ENCODE results near the gene SIK3. TPM values are rescaled to one million over a fixed set of nuclear protein-coding genes. Genes with fewer than 3 reads are reported as not detected.

SIK3 gene
- polyA plus RNA-seq, 1 of the 3 experiments (the other 2 are of a cell fraction), result 5.1 TPM

- no peak for TF ChIP-seq REST (IDR thresholded peaks at IDR 0.05; ENCODE audit: low read depth, low read length)
- TF ChIP-seq MXI1 (IDR thresholded peaks at IDR 0.05; ENCODE audit: low read depth, low read length), result no peak
- TF ChIP-seq FOXJ3 (CRISPR knock-in tag; IDR thresholded peaks at IDR 0.05), result no peak
- no peak for TF ChIP-seq RXRA (IDR thresholded peaks at IDR 0.05; ENCODE audit: borderline replicate concordance, low read depth)
- no peak for TF ChIP-seq ZBTB33 (IDR thresholded peaks at IDR 0.05; ENCODE audit: borderline replicate concordance, low read depth)
Measured at GRCh38 chr11:116826751-116827431, 271.3 kb downstream of the SIK3 start (continued).

- Histone ChIP-seq H3K9ac (no peak overlapping the region), H3K4me3 (ENCODE audit: low read depth in 2 of 2, low read length in 1 of 2) (no peak overlapping the region), H4K20me1 (ENCODE audit: insufficient read depth) (no peaks in the 10 kb centered on the region), H3K9me3 (no peaks in the 10 kb centered on the region), H3K4me2 (no peak overlapping the region), H3K4me1 (ENCODE audit: control insufficient read depth in 1 of 2, insufficient read depth in 2 of 2, low read depth in 1 of 2, low read length in 1 of 2) (peaks cover 0 to 30% of the 10 kb centered on the region in 2 experiments; a peak in 1 of 4 replicates), H3K79me2 (ENCODE audit: insufficient read depth) (no peaks in the 10 kb centered on the region), H3K36me3 (replicated peaks in 1 of 2; ENCODE audit: control insufficient read depth in 1 of 2, insufficient read depth in 2 of 2, low read length in 1 of 2) (no peaks in the 10 kb centered on the region), H2AFZ (ENCODE audit: low read depth) (no peak overlapping the region), H3K9me2 (no peaks in the 10 kb centered on the region), H3K27ac (ENCODE audit: low read depth in 2 of 2, low read length in 1 of 2) (no peak overlapping the region), H3F3A (replicated peaks; ENCODE audit: insufficient read depth) (no peaks in the 10 kb centered on the region), H3K27me3 (ENCODE audit: insufficient read depth) (no peaks in the 10 kb centered on the region)
- CTCF ChIA-PET, result interaction anchor here (1.2 to 1.4 kb wide), 2 partner anchors 35 to 280 kb away, joined by 4 to 5 read pairs; partner anchors contain the start of gene APOA5
- 73% methylated on average over 13 of the region's 22 CpGs for WGBS (ENCODE audit: low lambda C conversion rate)
- no peak for DNase-seq
- TF ChIP-seq MAX (IDR thresholded peaks at IDR 0.05; ENCODE audit: low read depth), result no peak
- POLR2A ChIA-PET, result no interaction called here
Measured at GRCh38 chr11:116825854-116826750, 272.1 kb downstream of the SIK3 start.
